ENCODE measurements around the gene C14orf132. TPM values are rescaled to one million over a fixed set of nuclear protein-coding genes. Genes with fewer than 3 reads are reported as not detected.

Gene C14orf132
- polyA plus RNA-seq, 2 donors = 4.2 to 5.9 TPM

Other genes with a start within 250 kb of the C14orf132 start
- under 1 TPM in 1 of 2 donors, not detected in 1; 0.01 TPM for gene TUNAR, start 162.5 kb upstream of the C14orf132 start, polyA plus RNA-seq
- gene BDKRB2, start 165.5 kb downstream of the C14orf132 start, polyA plus RNA-seq = 10 to 100 TPM in 1 of 2 donors, 1 to 10 TPM in 1; 8.2 to 15.1 TPM
- 10 to 100 TPM; 13.4 to 18.5 TPM for gene BDKRB1, start 216.8 kb downstream of the C14orf132 start, polyA plus RNA-seq